Testis (tissue), 2 donors: ENCODE data around the gene NUDCD3.

Source experiments
- POLR2A ChIP-seq: fragments of 450-650 bp; IDR thresholded peaks from one replicate; pipeline ENCODE4 v1.6.1; 2017; ENCODE audit warnings: antibody characterized with exemption, mild to moderate bottlenecking, moderate library complexity
- TF ChIP-seq, protein P1 (sequence below), 3 experiments: fragments of 450-650 bp in 2 of 3; fragments of 200-600 bp in 1 of 3; sonication (generic) in 1 of 3; IDR thresholded peaks; one replicate each; pipeline ENCODE4 v1.5.1; 2016 to 2019; ENCODE audit warnings: antibody characterized with exemption in 3 of 3, mild to moderate bottlenecking in 2 of 3, moderate library complexity in 1 of 3

DNA sequence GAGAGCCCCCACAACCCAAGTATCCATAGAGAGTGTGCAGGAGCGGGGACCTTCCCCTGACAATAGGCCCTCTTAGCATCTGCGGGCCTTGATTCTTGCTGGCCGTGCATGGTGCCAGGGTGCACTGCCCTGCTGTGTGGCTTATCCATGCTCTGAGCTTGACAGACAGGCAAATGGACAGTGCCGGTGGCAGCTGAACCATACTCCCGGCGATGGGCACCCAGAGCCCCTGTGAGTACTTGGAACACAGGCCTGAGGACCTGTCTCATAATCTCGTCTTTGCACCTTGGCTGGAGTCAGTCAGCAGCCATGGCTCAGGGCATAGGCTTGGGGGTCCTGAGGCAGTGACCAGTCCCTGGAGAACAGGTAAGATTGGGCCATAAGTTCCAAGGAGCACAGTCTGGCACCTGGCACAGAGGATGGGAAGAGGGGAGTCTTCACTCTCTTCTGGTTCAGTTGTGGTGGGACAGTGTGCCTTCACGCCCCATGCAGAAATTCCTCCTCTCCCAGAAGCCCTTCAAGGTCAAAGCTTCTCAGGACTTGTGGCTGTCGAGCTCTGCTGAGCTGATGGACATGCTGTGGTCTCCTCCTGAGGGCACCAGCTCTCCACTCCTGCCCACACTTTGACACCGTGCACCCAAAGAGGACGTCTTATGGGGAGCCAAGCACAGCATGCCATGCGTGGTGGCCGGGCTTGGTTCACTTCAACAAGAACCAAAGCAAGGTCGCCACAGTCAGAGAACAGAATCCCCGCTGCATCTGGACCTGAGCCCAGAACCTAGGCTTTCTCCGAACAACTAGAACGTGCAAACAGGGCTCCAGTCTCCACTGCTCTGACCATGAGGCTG, 105.6 kb downstream of the NUDCD3 start:
- no peak for TF ChIP-seq POLR2A
- TF ChIP-seq, protein P1, sequence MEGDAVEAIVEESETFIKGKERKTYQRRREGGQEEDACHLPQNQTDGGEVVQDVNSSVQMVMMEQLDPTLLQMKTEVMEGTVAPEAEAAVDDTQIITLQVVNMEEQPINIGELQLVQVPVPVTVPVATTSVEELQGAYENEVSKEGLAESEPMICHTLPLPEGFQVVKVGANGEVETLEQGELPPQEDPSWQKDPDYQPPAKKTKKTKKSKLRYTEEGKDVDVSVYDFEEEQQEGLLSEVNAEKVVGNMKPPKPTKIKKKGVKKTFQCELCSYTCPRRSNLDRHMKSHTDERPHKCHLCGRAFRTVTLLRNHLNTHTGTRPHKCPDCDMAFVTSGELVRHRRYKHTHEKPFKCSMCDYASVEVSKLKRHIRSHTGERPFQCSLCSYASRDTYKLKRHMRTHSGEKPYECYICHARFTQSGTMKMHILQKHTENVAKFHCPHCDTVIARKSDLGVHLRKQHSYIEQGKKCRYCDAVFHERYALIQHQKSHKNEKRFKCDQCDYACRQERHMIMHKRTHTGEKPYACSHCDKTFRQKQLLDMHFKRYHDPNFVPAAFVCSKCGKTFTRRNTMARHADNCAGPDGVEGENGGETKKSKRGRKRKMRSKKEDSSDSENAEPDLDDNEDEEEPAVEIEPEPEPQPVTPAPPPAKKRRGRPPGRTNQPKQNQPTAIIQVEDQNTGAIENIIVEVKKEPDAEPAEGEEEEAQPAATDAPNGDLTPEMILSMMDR (IDR thresholded peaks at IDR 0.05): no peak
